Endodermal cell (in vitro differentiated cells): Measurements from ENCODE around the gene RANBP10. TPM values are rescaled to one million over a fixed set of nuclear protein-coding genes. Genes with fewer than 3 reads are reported as not detected.

Experiments used
- DNase-seq: peaks from one replicate; pipeline ENCODE4 v3.0.0-alpha.2; 2017
- H3K27ac ChIP-seq: 2 replicates; pipeline ENCODE4 v1.5.1; 2013; ENCODE audit warnings: mild to moderate bottlenecking, low read depth, low read length, moderate library complexity
- H3K27me3 ChIP-seq: 2 replicates; pipeline ENCODE4 v1.6.1; 2013; ENCODE audit warnings: mild to moderate bottlenecking, low read length, moderate library complexity; ENCODE audit not compliant: insufficient read depth, control insufficient read depth, poor library complexity, severe bottlenecking
- H3K36me3 ChIP-seq: 2 replicates; pipeline ENCODE4 v1.7.0; 2013; ENCODE audit warnings: mild to moderate bottlenecking, low read length, moderate library complexity; ENCODE audit not compliant: control insufficient read depth, insufficient read depth
- H3K4me1 ChIP-seq: one replicate; pipeline ENCODE4 v1.7.0; 2013; ENCODE audit warnings: low read length; ENCODE audit not compliant: control insufficient read depth, insufficient read depth
- H3K4me3 ChIP-seq: 2 replicates; pipeline ENCODE4 v1.5.1; 2013; ENCODE audit warnings: mild to moderate bottlenecking, low read length, moderate library complexity
- H3K9ac ChIP-seq: 2 replicates; pipeline ENCODE4 v1.6.1; 2013; ENCODE audit warnings: mild to moderate bottlenecking, low read length, moderate library complexity; ENCODE audit not compliant: poor library complexity, severe bottlenecking; ENCODE audit errors: extremely low read depth
- H3K9me3 ChIP-seq: 2 replicates; pipeline ENCODE4 v1.6.1; 2013; ENCODE audit warnings: mild to moderate bottlenecking, low read length, moderate library complexity; ENCODE audit not compliant: control insufficient read depth
- H3K27ac Mint-ChIP-seq: 2 replicates; pipeline ENCODE4 v1.8.0; 2020; ENCODE audit warnings: mixed read lengths
- H3K27me3 Mint-ChIP-seq: 2 replicates; pipeline ENCODE4 v1.8.0; 2021; ENCODE audit warnings: mild to moderate bottlenecking, mixed read lengths; ENCODE audit not compliant: insufficient read depth
- H3K36me3 Mint-ChIP-seq: 2 replicates; pipeline ENCODE4 v1.8.0; 2020; ENCODE audit warnings: low read depth, mixed read lengths
- H3K4me1 Mint-ChIP-seq: 2 replicates; pipeline ENCODE4 v1.8.0; 2020; ENCODE audit warnings: mixed read lengths
- H3K4me3 Mint-ChIP-seq: 2 replicates; pipeline ENCODE4 v1.8.0; 2020; ENCODE audit warnings: mild to moderate bottlenecking, moderate library complexity, mixed read lengths
- H3K9me3 Mint-ChIP-seq: 2 replicates; pipeline ENCODE4 v1.8.0; 2020; ENCODE audit warnings: mild to moderate bottlenecking, mixed read lengths
- CTCF ChIP-seq: fragments of 200-600 bp; sonication (generic); conservative IDR thresholded peaks from 2 replicates; pipeline ENCODE4 v1.5.0; 2021; ENCODE audit warnings: antibody characterized with exemption, mild to moderate bottlenecking
- WGBS, 2 experiments: methylation state at CpG; one replicate each; pipeline versions ENCODE4 v1.1.5 to v1.1.7; 2013; ENCODE audit warnings: missing lambda C conversion rate in 2 of 2, mixed read lengths in 1 of 2; ENCODE audit not compliant: insufficient coverage in 1 of 2, insufficient read length in 1 of 2; 5-methylcytosine and 5-hydroxymethylcytosine counted together
- total RNA-seq, 2 donors: library from RNA; stranded (reverse); fragmentation: NEBNext Ultra II Directional in 1 of 2; extraction: Animal tissue kit (Norgen Biotek cat#: 25700) in 1 of 2; gene quantifications; 2 replicates in 1 of 2; 3 replicates in 1 of 2; pipeline ENCODE4 v1.2.1, GENCODE V29; 2021

The RANBP10 gene
- total RNA-seq, 2 donors from 2014 or later: 19.2 to 22.5 TPM

- Histone ChIP-seq H3K27ac (no peak overlapping the region), H3K36me3 (peaks cover 9% of the 10 kb centered on the region), H3K27me3 (no peaks in the 10 kb centered on the region), H3K9me3 (no peaks in the 10 kb centered on the region), H3K9ac (no peak overlapping the region), H3K4me1 (no peaks in the 10 kb centered on the region), H3K4me3 (no peak overlapping the region)
- no peak for DNase-seq
- Mint-ChIP-seq H3K36me3 (peaks cover 5% of the 10 kb centered on the region), H3K9me3 (no peaks in the 10 kb centered on the region), H3K27ac (peak overlapping the region; percentile 5), H3K4me3 (no peak overlapping the region), H3K4me1 (peaks cover 32% of the 10 kb centered on the region), H3K27me3 (no peaks in the 10 kb centered on the region)
- TF ChIP-seq CTCF: no peak
- 76 to 81% methylated on average over 5 of the region's 5 CpGs for WGBS, 2 experiments
Measured at GRCh38 chr16:67713647-67714273, 92.6 kb downstream of the RANBP10 start.

- H3K9ac ChIP-seq: no peak overlapping the region
- DNase-seq: no peak
- Mint-ChIP-seq H3K27me3 (no peaks in the 10 kb centered on the region), H3K27ac (no peak overlapping the region), H3K4me3 (no peak overlapping the region), H3K9me3 (no peaks in the 10 kb centered on the region), H3K36me3 (no peaks in the 10 kb centered on the region), H3K4me1 (peaks cover 21% of the 10 kb centered on the region)
- H3K27ac ChIP-seq: no peak overlapping the region
- no peak overlapping the region for H3K4me3 ChIP-seq
- no peaks in the 10 kb centered on the region for H3K27me3 ChIP-seq
- no peak for TF ChIP-seq CTCF
- no peaks in the 10 kb centered on the region for H3K9me3 ChIP-seq
- H3K36me3 ChIP-seq: no peaks in the 10 kb centered on the region
- WGBS, 2 experiments: 94 to 97% methylated on average over 6 of the region's 6 CpGs
- no peaks in the 10 kb centered on the region for H3K4me1 ChIP-seq
Measured at GRCh38 chr16:67710607-67711006, 95.8 kb downstream of the RANBP10 start.

GRCh38 chr16:67709050-67709449, 97.3 kb downstream of the RANBP10 start:
- Histone ChIP-seq H3K4me3 (no peak overlapping the region), H3K27me3 (no peaks in the 10 kb centered on the region), H3K9me3 (no peaks in the 10 kb centered on the region), H3K4me1 (no peaks in the 10 kb centered on the region), H3K36me3 (no peaks in the 10 kb centered on the region), H3K9ac (no peak overlapping the region), H3K27ac (no peak overlapping the region)
- no peaks in the 10 kb centered on the region for H3K36me3 Mint-ChIP-seq
- no peak overlapping the region for H3K27ac Mint-ChIP-seq
- no peak for TF ChIP-seq CTCF
- WGBS, 2 experiments: 85 to 86% methylated on average over 1 of the region's 1 CpG
- H3K9me3 Mint-ChIP-seq: no peaks in the 10 kb centered on the region
- H3K4me3 Mint-ChIP-seq: no peak overlapping the region
- H3K4me1 Mint-ChIP-seq: peaks cover 21% of the 10 kb centered on the region
- no peaks in the 10 kb centered on the region for H3K27me3 Mint-ChIP-seq
- DNase-seq: no peak
